ENCODE results near the gene PEDS1.

Gene PEDS1

GRCh38 chr20:50189681-50190250 is 36.2 kb upstream of the PEDS1 start:
- no peak for TF ChIP-seq CTCF (IDR thresholded peaks at IDR 0.05)
- H3K4me1 ChIP-seq, result peaks cover 0 to 31% (median 24%) of the 10 kb centered on the region in 4 donors
- H3K9me3 ChIP-seq, result no peaks in the 10 kb centered on the region
- no peaks in the 10 kb centered on the region for H3K27me3 ChIP-seq
- intact Hi-C loops (cut with DNase I; ENCODE audit: low total_unique reads), result loop anchor here (5.0 kb wide), 2 partner anchors 118 to 208 kb away; no protein-coding TSS in a partner anchor
- peak in 1 of 2 donors; percentile 51 for DNase-seq
- peak overlapping the region; percentile 59 to 88 for H3K4me3 ChIP-seq
- peak overlapping the region; percentile 96 to 98 for H3K27ac ChIP-seq
- peaks cover 23 to 32% (median 24%) of the 10 kb centered on the region in 3 donors for H3K36me3 ChIP-seq

GRCh38 chr20:50188879-50189680 is 35.6 kb upstream of the PEDS1 start:
- Histone ChIP-seq H3K36me3 (peaks cover 16 to 25% (median 17%) of the 10 kb centered on the region in 3 donors), H3K27ac (peak overlapping the region; percentile 96 to 98), H3K27me3 (no peaks in the 10 kb centered on the region), H3K4me3 (no peak overlapping the region), H3K9me3 (no peaks in the 10 kb centered on the region), H3K4me1 (peaks cover 0 to 24% (median 17%) of the 10 kb centered on the region in 4 donors)
- no peak for DNase-seq
- no peak for TF ChIP-seq CTCF (IDR thresholded peaks at IDR 0.05)
- intact Hi-C loops (cut with DNase I; ENCODE audit: low total_unique reads), result no loop called here

GRCh38 chr20:50188287-50188688 is 34.8 kb upstream of the PEDS1 start:
- H3K4me3 ChIP-seq, result no peak overlapping the region
- peaks cover 8 to 17% (median 9%) of the 10 kb centered on the region in 3 donors for H3K36me3 ChIP-seq
- H3K27ac ChIP-seq, result peak overlapping the region; percentile 96 to 98
- intact Hi-C loops (cut with DNase I; ENCODE audit: low total_unique reads), result no loop called here
- TF ChIP-seq CTCF (IDR thresholded peaks at IDR 0.05), result no peak
- DNase-seq, result no peak
- H3K27me3 ChIP-seq, result no peaks in the 10 kb centered on the region
- H3K9me3 ChIP-seq, result no peaks in the 10 kb centered on the region
- H3K4me1 ChIP-seq, result peaks cover 0 to 22% (median 15%) of the 10 kb centered on the region in 4 donors

- no peaks in the 10 kb centered on the region for H3K9me3 ChIP-seq
- intact Hi-C loops (cut with DNase I; ENCODE audit: low total_unique reads), result loop anchor here (2.0 kb wide), 2 partner anchors 277 to 393 kb away; no protein-coding TSS in a partner anchor
- H3K4me3 ChIP-seq, result no peak overlapping the region
- H3K4me1 ChIP-seq, result peaks cover 0 to 22% (median 15%) of the 10 kb centered on the region in 4 donors
- H3K27ac ChIP-seq, result peak overlapping the region; percentile 40 to 98
- DNase-seq, result no peak
- no peaks in the 10 kb centered on the region for H3K27me3 ChIP-seq
- no peak for TF ChIP-seq CTCF (IDR thresholded peaks at IDR 0.05)
- peaks cover under 1 to 9% (median 1%) of the 10 kb centered on the region in 3 donors for H3K36me3 ChIP-seq
Observed at GRCh38 chr20:50187403-50188051, 34.0 kb upstream of the PEDS1 start.

GRCh38 chr20:50186987-50187402 is 33.5 kb upstream of the PEDS1 start:
- intact Hi-C loops (cut with DNase I; ENCODE audit: low total_unique reads), result loop anchor here (2.0 kb wide), 2 partner anchors 278 to 394 kb away; no protein-coding TSS in a partner anchor

More at GRCh38 chr20:50186987-50187402, 33.5 kb upstream of the PEDS1 start:
- no peak for TF ChIP-seq CTCF (IDR thresholded peaks at IDR 0.05)
- H3K9me3 ChIP-seq, result no peaks in the 10 kb centered on the region
- H3K4me3 ChIP-seq, result no peak overlapping the region
- peaks cover 0 to 8% (median 0%) of the 10 kb centered on the region in 3 donors for H3K36me3 ChIP-seq
- peak overlapping the region; percentile 40 to 98 for H3K27ac ChIP-seq
- H3K27me3 ChIP-seq, result no peaks in the 10 kb centered on the region
- H3K4me1 ChIP-seq, result peaks cover 0 to 22% (median 15%) of the 10 kb centered on the region in 4 donors
- peak in 1 of 2 donors; percentile 49 for DNase-seq

Measured in tibial artery (tissue), 4 donors.